GM18861 (cell line): ENCODE results near the gene FNDC3B.
A peak's percentile ranks its signal among the peaks of the same experiment; 100 is the strongest.

Source experiments
- ATAC-seq: cut with Tn5 transposase; IDR thresholded peaks from one replicate; pipeline ENCODE4 v1.9.1; 2021; ENCODE audit not compliant: unreplicated experiment

FNDC3B gene

DNA sequence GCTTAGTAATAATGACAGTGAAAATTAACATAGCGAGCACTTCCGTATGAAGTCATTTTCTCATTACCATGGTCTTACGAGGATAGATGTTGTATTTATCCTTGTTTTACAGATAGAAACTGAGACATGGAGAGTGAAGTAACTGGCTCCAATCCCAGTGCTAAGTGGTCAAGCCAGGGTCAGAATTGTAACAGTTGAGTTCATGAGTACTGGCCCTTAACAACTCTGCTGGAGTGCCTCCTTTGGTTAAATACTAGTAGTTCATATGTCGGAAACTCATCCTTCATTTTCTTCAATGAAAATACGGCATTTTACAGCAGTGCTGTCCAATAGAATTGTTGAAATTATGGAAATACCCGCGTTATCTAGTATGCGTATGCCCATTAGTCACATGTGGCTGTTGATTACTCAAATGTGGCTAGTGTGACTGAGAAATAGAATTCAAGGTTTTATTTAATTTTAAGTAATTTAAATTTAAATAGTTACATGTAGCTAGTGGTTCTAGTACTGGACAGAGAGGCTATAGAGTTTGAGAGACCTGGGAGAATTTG, 32.5 kb downstream of the FNDC3B start:
- no peak for ATAC-seq

- ATAC-seq: no peak
Measured at GRCh38 chr3:172072543-172072942, 33.2 kb downstream of the FNDC3B start.

DNA sequence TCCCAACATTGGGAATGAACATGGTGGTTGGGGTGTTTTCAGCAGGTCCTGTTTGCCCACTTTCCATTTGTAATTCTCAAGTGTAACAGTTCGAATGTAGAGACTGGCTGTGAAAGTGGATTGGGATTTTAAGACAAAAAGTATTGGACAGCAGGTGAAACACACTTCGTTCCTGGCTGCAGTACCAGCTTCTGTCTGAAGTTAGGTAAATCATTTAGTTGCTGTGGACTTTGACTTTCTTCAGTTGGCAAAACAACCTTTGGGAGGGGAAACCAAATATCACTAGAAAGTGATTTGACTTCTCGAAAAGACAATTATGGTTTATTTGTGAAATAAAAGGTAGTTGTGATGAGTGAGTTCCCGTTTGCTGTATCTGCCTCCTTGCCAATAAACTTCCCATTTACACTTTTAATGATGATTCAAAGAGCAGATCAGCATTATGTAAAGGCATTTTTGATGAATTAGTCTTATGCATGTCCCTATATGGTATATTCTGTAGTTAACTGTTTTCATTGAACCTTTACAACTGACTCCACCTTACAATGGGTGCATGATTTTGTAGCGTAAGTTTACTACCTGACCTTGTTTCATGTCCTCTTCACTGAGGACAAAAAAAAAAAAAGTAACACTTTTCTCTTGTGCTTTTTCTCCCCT, 34.0 kb downstream of the FNDC3B start:
- no peak for ATAC-seq

GRCh38 chr3:172074032-172074431, 34.7 kb downstream of the FNDC3B start:
- ATAC-seq: no peak

DNA sequence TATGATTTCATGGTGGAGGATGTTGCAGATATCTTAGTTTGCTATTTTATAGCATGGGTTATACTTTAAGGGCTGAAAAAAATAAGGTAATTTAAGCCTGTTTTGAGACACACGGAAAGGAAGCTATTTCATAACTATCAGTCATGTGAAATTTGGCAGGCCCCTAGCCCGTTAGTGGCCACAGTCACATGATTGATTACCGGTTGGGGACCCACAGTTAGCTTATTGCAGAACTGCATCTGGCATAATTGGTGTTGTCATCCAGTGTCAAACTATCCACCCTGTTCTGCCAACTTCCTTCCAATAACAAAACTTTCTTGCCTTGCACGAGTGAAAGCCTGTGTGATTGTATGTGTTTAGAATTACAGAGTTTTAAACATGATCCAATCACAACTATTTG, 35.2 kb downstream of the FNDC3B start:
- no peak for ATAC-seq

GRCh38 chr3:172076212-172076611, 36.8 kb downstream of the FNDC3B start:
- ATAC-seq: no peak

- no peak for ATAC-seq
Measured at GRCh38 chr3:172077197-172077757, 37.9 kb downstream of the FNDC3B start.

DNA sequence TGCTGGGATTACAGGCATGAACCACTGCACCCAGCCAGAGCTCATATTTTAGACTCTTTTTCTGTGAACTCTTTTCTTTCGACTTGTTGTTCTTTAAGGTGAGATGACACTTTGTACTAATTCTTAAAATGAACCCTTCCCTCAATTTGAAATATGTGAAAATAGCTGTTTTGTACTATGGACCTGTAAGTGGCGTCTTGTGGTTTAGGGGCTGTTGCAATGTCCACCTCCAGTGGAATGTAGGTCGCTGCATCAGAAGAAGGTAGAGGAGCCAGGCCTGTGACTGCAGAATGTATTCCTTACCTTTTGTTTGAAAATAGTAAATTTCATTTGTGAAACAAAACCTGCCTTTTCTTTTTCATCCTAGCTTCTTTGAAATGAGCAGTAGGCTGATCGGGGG, 38.9 kb downstream of the FNDC3B start:
- no peak for ATAC-seq

- ATAC-seq: no peak
Measured at GRCh38 chr3:172078721-172079120, 39.3 kb downstream of the FNDC3B start.

GRCh38 chr3:172079326-172079976, 40.1 kb downstream of the FNDC3B start:
- ATAC-seq: no peak

- ATAC-seq: no peak
Measured at GRCh38 chr3:172080503-172080902, 41.1 kb downstream of the FNDC3B start.

GRCh38 chr3:172082269-172082668, 42.9 kb downstream of the FNDC3B start:
- no peak for ATAC-seq

- no peak for ATAC-seq
Measured at GRCh38 chr3:172082820-172083513, 43.6 kb downstream of the FNDC3B start.

GRCh38 chr3:172083995-172084409, 44.6 kb downstream of the FNDC3B start:
- no peak for ATAC-seq

DNA sequence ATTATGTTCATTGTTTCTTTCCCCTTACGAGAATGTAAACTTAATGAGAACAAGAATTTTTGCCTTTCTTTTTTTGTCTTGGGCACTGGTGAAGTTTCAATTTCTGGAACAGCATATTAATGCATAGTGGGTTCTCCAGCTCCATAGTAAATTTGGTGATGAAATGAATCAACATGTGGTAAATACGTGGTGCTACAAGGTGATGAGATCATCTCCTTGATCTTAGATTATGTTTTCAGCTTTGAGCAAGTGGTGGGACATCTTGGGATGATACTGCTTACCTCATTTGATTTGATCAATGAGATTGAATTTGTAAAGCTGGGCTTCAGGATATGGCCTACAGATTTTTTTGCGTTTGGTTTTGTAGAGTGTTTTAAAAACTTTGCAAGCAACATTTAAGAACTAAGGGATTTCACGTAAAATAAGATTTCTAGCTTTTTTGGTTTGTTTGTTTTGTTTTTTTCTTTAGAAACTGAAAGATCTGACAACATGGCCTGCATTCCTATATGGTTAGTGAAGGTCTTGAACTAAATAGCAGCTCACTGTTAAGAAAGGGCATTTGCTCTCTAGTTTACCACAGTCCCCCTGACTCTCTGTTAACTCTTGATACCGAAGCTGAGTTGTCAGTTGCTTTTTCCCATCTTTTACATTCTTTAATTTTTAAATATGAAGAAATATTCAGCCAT, 45.6 kb downstream of the FNDC3B start:
- ATAC-seq: no peak

GRCh38 chr3:172085557-172085895, 46.1 kb downstream of the FNDC3B start:
- no peak for ATAC-seq

DNA sequence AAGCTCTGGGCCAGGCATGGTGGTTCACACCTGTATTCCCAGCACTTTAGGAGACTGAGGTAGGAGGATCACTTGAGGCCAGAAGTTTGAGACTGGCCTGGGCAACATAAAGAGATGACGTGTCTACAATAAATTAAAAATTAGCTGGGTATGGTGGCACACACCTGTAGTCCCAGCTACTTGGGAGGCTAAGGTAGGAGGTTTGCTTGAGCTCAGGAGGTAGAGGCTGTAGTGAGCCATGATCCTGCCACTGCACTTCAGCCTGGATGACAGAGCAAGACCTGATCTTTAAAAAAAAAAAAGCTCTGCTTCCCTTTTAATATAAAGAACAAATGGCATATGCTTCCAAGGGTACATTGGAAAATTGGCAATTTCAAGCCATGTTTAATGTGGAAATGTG, 46.7 kb downstream of the FNDC3B start:
- no peak for ATAC-seq

GRCh38 chr3:172087198-172087597, 47.8 kb downstream of the FNDC3B start:
- ATAC-seq: no peak

GRCh38 chr3:172087602-172088580, 48.5 kb downstream of the FNDC3B start:
- ATAC-seq: peak; percentile 87

- ATAC-seq: no peak
Measured at GRCh38 chr3:172089250-172089649, 49.9 kb downstream of the FNDC3B start.
